ENCODE measurements around the gene MICAL2.
A peak's percentile ranks its signal among the peaks of the same experiment; 100 is the strongest.
"Not testable (repeated sequence)": the region's sequence is repeated elsewhere in the genome, so short reads cannot be mapped to it uniquely, and the experiment has no call there.

MICAL2 gene

GRCh38 chr11:12137938-12138731, 27.7 kb downstream of the MICAL2 start:
- peak; percentile 95 for DNase-seq

- peak; percentile 28 for DNase-seq
Observed at GRCh38 chr11:12139144-12139881, 28.9 kb downstream of the MICAL2 start.

GRCh38 chr11:12140186-12140793, 29.9 kb downstream of the MICAL2 start:
- DNase-seq, result no peak

GRCh38 chr11:12141283-12141682, 30.9 kb downstream of the MICAL2 start:
- no peak for DNase-seq

GRCh38 chr11:12142176-12142575, 31.8 kb downstream of the MICAL2 start:
- no peak for DNase-seq

- no peak for DNase-seq
Observed at GRCh38 chr11:12142909-12143308, 32.5 kb downstream of the MICAL2 start.

GRCh38 chr11:12143461-12144258, 33.3 kb downstream of the MICAL2 start:
- no peak for DNase-seq

GRCh38 chr11:12144330-12145174, 34.2 kb downstream of the MICAL2 start:
- no peak for DNase-seq

- not testable (repeated sequence) for DNase-seq
Observed at GRCh38 chr11:12146678-12147077, 36.3 kb downstream of the MICAL2 start.

GRCh38 chr11:12147827-12148226, 37.4 kb downstream of the MICAL2 start:
- DNase-seq, result no peak

- no peak for DNase-seq
Observed at GRCh38 chr11:12148466-12148865, 38.1 kb downstream of the MICAL2 start.

GRCh38 chr11:12148882-12149281, 38.5 kb downstream of the MICAL2 start:
- DNase-seq, result no peak

- DNase-seq, result no peak
Observed at GRCh38 chr11:12149672-12150225, 39.4 kb downstream of the MICAL2 start.

- DNase-seq, result no peak
Observed at GRCh38 chr11:12150831-12151382, 40.5 kb downstream of the MICAL2 start.

GRCh38 chr11:12152321-12152720, 41.9 kb downstream of the MICAL2 start:
- no peak for DNase-seq

GRCh38 chr11:12154871-12155668, 44.7 kb downstream of the MICAL2 start:
- DNase-seq, result no peak

- no peak for DNase-seq
Observed at GRCh38 chr11:12155696-12156095, 45.3 kb downstream of the MICAL2 start.

- no peak for DNase-seq
Observed at GRCh38 chr11:12156301-12157140, 46.1 kb downstream of the MICAL2 start.

- DNase-seq, result no peak
Observed at GRCh38 chr11:12157241-12157661, 46.9 kb downstream of the MICAL2 start.

All from kidney glomerular epithelial cell (primary cell).